Measurements from ENCODE around the gene GRHL1. TPM values are rescaled to one million over a fixed set of nuclear protein-coding genes. Genes with fewer than 3 reads are reported as not detected.
"Not testable (repeated sequence)": the region's sequence is repeated elsewhere in the genome, so short reads cannot be mapped to it uniquely, and the experiment has no call there.

GRHL1 gene
- polyA plus RNA-seq, 12 donors: 0.70 to 25.1 (median 1.4) TPM; not detected in 2

DNA sequence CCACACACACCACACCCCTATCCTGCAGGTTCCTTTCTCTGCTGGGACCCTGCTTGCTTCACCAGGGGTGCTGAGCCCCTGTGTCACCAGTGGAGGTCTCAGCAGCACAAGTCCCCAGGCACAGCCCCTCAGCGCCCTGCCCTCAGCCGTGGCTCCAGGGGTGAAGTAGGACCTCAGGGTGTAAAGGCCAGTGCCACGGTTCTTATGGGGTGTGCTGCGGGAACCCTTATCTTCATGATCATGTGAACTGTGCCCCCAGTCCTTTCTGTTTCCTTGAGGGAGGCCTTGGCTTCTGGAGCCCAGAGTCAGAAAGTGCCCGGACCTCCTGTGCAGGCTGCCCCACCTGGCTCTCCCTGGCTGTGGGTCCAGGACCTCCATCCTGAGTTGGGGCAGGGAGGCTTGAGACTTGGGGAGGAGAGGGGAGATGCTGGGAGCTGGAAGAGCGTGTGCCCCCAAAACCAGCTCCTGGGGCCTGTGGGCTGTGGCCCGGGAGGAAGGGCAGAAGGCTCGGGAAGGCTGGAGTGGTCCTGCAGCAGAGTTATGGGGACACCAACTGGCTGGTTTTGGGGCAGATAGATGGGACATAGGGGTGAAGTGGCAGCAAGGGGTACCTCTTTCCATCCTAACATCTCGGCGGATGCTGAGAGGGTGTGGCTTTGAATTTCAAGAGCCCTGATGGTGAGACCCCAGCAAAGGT lies 71.6 kb downstream of the GRHL1 start:
- no peak for DNase-seq

DNA sequence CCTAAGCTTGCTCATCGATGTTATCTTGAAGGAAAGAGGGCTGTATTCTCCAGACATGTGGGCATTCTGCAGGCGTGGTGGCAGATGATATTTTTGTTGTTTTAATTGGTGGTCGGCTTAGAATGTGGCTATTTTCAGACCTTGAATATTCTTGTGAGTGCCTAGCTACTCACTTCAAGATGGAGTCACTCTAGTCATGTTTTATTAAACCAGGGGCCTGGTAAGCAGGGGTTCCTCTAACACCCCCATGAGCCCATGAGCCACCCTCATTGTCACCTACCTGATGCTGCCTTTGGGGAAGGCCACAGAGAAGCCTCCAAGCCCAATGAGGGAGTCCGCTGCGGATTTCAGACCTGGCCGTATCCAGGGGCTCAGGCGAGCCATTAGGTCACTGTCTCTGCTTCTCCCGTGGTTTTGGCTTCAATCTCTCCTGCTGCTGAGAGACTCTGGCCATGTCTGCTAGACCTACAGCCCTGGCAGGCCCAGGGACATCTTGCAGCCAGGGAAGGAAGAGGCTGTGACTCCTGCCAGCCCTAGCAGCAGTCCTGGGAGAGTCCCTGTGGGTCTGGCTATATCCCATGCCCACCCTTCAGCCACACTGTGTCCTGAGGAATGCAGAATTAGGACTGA lies 75.6 kb downstream of the GRHL1 start:
- DNase-seq: no peak

DNA sequence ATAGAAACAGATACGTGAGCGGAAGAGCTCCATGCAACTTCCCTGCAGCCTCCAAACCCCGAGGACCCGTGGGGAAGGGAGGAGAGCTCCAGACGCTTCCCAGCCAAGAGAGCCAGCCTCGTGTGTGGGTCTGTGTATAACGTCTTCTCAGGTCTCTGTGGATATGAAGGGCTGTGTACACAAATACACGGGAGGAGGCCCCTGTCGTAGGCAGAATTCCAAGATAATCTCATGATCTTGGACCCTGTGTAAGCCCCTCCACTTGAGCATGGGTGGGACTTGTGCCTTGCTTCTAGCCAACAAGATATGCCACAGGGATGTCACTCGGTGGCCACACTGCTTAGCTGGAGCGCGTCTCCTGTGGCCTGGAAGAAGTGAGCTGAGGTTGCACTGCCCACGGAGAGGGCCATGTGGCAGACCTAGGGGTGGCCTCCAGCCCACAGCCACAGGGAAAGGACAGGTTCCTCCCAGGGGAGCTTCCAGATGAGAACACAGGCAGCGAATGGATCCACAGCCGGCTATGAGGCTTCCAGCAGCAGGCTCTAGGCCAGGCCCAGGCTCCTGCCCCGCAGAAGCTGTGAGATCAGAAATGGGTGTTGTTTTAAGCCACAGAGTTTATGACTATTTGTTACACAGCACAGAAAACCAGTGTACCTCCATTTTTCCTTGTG lies 76.3 kb downstream of the GRHL1 start:
- DNase-seq: no peak

DNA sequence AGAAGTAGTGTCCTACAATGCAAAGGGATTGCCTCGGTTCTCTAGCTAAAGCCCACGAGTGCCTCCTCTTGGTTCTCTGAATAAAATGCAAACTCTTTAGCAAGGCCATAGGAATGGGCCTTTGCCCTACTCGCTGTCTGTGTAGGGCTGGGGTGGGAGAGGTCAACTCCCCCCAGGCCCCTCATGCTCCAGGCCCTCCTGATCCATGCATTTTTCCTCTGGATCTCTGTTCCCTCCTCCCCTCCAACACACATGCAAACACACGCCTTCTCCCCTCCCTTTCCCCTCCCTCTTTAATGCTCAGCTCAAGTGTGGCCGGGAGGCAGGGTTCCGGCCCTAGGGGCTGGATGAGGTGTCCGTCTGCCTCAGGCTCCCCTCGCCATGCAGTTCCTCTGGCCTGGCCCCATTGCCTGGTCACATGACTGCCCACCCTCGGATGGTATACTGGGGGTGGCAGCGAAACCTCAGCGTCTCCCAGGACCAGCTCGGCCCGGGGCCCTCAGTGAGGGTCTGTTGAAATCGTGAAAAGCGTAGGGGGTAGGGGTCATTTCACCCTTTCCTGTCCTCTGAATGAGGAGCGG lies 77.0 kb downstream of the GRHL1 start:
- no peak for DNase-seq

DNA sequence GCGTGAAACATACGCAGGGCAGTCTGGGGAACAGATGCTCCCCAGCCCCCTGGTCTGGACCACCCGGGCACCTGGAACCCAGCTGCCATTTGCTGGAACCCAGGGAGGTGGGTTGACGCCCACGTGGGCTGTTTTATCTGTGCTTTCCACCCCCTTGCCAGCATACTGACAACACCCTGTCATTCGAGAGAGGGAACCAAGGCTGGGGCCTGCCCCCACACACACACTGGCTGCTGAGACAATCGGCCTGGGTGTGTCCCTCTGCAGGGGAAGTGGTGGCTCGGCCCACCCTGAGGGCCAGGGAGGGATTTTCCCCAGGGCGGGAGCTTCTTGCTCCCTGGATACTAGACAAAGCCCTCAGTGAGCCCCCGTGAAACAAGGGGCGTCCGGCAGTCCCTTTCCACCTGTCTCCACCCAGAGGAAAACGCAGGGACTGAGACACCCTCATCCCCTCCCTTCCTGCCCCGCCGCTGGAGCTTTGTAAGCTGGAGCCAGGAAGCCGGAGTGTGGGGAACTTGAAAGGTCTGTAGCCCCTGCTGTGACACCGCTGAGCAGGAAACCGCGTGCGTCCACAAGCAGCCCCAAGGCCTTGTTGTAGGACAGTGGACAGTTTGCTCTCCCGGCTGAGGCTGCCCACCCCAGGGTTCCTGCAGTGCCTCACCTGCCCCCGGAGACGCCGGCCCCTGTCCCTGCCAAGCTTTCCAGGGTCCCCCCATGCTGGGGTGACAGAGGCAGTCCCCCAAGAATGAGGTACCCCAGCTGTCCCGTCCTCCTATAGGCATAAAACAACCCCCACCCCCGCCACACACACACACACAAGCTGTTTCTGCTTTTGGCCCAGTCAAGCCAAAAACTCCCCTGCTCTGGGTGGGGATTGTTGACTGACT lies 77.7 kb downstream of the GRHL1 start:
- no peak for DNase-seq

DNA sequence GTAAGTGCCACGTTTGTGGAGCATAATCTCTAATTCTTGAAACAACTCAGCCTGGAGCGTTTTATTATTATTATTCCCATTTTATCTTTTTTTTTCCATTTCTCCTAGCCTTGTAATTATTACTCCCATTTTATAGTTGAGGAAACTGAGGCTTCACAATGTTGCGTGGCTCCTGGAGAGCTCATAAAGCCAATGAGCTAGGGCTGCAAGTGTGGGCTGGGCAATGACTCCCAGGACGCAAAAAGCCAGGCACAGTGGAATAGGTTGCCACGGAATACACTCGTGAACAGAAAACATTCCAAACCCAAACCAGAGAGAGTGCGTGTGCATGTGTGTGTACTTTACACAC lies 78.4 kb downstream of the GRHL1 start:
- DNase-seq: no peak

DNA sequence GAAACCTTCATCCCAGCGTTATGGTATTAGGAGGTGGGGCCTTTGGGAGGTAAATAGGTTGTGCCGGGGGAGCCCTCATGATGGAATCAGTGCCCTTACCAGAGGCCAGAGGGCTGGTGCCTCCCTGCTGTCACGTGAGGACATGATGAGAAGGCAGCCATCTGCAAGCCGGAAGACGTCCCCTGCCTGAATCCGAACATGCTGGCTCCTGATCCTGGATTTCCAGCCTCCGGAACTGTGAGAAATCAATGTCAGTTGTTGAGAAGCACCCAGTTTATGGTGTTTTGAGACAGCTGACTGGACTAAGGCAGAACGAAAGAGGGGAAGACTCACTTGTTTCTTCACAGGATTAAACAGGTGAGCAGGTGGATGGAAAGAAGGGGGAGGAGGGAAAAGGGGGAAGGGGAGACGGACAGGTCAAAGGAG lies 78.8 kb downstream of the GRHL1 start:
- DNase-seq: no peak

DNA sequence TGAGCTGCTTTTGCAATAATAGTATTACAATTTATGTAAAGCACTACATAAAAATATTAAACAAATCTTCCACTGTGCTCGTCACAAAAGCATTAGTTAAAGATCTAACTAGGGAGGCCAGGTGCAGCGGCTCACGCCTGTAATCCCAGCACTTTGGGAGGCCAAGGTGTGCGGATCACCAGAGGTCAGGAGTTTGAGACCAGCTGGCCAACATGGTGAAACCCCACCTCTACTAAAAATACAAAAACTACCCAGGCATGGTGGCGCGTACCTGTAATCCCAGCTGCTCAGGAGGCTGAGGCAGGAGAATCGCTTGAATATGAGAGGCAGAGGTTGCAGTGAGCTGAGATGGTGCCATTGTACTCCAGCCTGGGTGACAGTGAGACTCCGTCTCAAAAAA lies 79.3 kb downstream of the GRHL1 start:
- not testable (repeated sequence) for DNase-seq

DNA sequence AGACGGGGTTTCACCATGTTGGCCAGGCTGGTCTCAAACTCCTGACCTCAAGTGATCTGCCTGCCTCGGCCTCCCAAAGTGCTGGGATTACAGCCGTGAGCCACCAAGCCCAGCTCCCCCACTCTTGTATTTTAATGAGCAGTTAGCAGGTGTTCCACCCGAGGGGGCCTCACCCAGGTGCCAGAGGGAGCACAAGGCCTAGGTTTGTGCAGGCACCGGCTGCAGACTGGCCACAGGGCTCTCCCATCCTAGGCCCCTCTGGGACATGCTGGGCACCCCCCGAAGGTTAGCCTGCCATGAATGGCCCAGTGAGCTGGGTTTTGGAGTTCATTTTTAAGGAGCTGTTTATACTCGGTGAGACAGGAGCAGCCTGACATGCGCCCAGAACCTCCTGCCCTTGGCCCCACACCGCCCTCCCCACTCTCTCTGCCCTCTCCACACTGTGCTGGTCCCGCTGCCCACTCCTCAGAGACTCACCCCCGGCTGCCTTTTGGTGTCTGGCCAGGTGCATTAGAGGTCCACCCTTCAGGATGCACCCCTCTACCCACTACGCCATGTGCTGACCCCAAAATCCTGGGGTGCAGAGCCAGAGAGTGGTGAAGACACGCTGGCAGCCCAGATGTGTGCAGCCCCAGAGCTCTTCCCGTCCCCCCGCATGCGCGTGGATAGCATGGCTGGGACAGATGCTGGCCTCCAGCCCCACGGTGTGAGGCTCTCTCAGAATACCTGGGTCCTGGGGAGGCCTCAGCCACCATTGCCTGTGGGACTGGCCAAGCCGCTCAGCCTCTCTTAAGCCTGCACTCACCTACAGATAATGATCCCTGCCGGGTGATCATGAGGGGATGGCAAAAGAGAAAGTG lies 80.6 kb downstream of the GRHL1 start:
- no peak for DNase-seq

DNA sequence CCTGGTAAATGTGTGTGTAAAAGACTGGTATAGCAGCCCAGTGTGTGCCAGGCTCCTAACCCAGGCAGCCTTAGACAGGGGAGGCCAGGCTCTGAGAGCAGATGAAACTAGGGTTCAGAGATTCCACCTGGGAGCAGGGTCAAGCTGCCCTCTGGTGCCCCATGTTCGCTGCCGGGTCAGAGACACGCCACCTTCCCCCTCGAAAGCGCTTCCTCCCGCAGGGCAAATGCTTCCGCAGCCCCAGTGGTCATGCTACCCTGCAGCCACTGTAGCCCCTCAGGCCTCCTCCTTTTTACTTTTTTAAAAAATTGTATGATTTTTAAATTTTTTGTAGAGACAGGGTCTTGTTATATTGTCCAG lies 81.2 kb downstream of the GRHL1 start:
- no peak for DNase-seq

DNA sequence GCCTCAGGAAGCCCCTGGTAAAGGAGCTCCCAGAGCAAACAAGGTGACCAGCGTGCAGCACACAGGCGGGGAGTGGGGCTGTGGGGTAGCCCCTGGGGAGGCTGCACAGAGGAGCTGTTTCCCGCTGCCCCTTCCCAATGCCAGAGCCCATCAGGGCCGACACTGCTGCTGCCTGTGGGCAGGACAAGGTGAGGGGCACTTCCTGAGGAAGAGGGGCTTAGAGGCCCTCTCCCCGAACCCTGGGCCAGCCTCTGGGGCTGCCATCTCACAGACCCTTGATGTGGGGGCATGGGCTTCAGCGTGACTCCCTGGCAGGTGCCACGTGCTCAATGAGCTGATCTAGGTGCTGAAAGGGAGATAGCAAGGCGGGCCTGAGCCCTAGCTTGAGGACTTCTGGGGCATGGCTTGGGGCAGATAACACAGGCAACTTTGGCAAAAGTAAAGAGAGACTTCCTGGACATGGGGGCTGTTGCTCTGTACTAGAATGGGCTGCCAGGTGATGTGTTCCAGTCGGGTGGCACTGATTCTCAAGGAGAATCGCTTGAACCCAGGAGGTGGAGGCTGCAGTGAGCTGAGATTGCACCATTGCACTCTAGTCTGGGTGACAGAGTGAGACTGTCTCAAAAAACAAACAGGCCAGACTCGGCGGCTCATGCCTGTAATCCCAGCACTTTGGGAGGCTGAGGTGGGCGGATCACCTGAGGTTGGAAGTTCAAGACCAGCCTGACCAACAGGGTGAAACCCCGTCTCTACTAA lies 81.9 kb downstream of the GRHL1 start:
- DNase-seq: no peak

DNA sequence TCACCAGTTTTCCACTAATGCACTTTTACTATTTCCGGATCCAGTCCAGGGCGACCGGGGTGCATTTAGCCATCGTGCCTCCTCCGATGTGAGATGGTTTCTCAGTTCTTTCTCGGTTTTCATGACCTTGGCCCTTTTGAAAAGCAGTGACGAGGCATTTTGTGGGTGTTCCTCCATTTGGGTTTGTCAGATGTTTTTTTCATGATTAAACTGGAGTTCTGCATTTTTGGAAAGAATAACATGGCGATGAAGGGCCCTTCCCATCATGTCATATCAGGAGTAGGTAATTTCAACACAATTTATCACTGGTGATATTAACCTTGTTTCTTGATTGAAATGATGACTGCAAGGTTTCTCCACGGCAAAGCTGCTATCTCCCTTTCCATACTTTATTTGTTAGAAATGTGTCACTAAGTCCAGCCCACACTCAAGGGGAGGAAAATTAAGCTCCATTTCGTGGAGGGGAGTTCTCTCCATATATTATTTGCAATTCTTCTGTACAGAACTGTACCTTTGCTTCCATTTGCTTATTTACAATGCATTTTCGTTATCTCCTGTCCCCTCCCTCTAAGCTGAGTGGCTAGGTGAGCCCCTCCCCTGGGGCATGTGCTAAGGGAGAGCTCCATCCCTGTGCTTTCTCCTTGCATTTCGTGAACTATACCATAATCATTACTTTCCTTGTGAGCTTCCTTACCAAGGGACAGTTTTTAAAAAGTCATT lies 83.0 kb downstream of the GRHL1 start:
- DNase-seq: no peak

DNA sequence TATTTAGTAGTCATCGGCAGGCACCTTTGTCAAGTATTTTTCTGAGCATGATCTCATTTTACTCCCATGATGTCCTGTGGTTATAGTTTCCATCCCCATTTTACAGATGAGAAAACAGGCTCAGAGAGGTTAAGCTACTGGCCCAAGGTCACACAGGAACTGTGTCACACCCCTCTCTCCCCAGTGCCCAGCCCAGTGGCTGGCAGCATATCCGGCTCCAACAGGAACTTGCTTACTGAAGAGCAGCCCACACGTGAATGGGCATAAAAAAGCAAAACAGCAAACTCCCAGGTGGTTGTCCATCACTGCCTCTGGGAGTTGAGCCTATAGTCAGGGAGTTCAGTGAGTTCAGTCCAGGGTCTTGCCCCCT lies 83.5 kb downstream of the GRHL1 start:
- no peak for DNase-seq

DNA sequence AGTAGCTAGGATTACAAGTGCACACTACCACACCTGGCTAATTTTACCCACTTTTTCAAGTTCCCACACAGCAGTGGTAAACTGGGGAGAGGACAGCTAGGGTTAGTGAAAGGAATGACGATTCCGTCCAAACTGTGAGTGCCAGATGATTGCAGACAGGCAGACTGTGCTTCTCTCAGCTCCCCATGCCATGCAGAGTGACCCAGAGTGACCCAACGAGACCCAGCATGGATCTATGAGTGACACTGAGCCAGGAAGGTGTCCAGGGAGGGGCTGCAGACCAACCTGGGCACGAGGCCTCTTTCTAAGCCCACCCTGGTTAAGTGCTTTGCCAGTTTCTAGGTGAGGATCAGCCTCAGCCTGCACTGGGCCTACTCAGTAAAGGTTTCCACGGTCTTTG lies 84.1 kb downstream of the GRHL1 start:
- DNase-seq: no peak

DNA sequence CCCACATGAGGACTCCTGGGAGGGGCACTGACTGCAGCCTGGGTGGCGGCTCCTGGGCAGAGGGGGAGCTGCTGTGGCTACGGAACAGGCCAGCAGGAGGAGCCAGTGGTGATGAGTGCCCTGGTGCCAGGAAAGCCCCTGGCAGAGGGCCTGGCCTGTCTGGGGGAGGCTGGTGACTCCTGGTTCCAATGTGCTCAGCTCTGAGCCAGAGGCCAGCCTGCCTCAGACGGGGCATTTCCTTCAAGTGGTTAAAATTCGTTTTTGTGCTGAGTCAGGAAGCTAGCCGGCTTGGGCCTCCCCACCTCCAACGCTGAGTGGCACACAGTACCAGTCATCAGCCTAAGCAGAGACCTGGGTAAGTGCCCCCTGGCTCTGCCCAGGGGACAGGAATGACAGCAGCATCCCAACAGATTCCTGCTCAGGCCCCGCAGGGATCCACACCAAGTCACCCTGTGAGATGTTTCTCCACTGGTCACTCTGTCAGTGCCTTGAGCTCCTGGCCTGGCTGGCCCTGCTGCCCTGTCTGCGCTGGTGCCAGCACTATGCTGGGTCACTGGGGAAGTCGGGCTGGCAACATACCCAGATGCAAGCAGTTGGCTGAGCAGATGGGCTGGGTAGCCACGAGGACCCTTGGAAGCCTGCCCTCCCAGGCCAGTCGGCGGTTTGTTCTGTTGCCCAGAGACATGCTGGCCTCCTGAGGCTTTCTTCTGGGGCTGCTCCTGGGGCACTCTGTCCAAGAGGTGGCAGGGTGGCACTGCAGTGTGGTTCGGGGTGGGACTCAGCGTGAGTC lies 84.8 kb downstream of the GRHL1 start:
- no peak for DNase-seq

DNA sequence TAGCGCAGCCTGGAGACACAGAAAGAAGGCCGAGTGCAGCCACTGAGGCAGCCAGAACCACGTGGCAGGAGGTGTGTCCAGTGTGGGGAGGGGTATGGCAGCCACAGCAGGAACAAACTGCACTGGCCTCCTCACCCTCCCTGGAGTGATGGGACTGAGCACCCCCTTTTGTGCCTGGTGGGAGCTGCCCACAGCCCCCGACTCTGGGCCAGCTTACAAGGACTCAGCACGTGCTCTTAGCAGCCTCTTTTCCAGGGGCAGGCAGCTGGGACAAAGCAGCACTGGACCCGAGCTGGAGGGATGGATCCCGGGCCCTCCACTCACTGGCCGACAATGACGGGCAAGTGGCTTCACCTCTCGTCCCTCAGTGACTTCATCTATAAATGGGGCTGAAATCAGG lies 86.6 kb downstream of the GRHL1 start:
- no peak for DNase-seq

DNA sequence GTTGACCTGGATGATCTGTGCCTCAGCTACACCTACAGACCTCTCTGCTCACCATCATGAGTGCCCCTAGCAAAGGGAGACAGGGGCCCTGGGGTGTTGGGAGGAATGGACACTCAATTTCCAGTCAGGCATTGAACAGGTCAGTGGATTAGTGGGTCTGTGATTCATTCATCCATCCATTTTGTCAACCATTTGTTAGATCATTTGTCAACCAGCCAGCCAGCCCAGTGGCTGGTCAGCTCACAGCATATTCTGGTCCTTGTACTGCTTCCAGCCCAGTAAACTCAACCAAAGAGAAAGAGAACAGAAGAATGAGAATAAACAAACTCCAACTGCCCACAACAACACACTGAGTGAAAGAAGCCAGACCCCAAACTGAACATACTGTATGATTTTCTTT lies 87.2 kb downstream of the GRHL1 start:
- DNase-seq: no peak

DNA sequence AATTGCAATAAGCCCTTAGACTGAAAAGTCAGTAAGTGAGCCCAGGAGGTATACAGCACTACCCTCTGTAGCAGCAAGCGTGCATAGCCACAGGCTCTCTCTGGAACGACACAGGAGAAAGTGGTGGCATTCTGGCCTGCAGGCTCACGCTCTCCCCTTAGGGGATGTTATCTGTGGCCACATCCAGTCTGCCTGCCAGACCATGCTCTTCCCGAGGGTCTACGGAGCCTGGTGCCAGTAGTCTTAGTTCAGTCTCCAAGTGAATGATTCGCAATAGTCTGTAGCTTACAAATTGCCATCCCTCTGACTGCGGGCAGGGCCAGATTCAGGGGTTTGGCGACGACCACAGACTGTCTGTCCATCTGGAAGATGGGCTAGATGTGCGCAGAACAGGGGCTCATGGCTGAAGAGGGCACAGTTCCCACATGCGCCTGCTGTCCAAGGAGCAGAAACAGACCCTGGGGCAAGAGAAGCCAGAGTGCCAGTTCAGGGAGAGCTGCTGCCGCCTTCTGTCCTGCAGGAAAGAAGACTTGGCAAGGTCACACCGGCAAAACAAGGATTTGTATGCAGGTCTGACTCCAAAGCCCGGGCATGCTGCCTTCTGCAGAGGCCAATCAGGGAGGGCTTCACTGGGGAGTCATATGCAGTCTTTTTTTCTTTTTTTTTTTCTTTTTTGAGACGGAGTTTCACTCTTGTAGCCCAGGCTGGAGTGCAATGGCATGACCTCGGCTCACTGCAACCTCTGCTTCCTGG lies 88.3 kb downstream of the GRHL1 start:
- DNase-seq: no peak
